Spleen (tissue), 11 donors: ENCODE measurements around the gene ZW10. TPM values are rescaled to one million over a fixed set of nuclear protein-coding genes. Genes with fewer than 3 reads are reported as not detected.

ENCODE experiments used
- DNase-seq: peaks from one replicate; pipeline ENCODE4 v3.0.0-alpha.2; 2020
- H3K27ac ChIP-seq, 8 donors: fragments of 200-600 bp; sonication (generic) in 7 of 8; 1 replicate in 4 of 8; 2 replicates in 4 of 8; pipeline versions ENCODE4 v1.5.0 to v1.8.0; 2016 to 2021; ENCODE audit warnings: inconsistent platforms in 4 of 8, mild to moderate bottlenecking in 4 of 8, moderate library complexity in 1 of 8
- H3K27me3 ChIP-seq, 7 donors: fragments of 200-600 bp; sonication (generic) in 6 of 7; replicated peaks in 1 of 7; 1 replicate in 4 of 7; 2 replicates in 3 of 7; pipeline versions ENCODE4 v1.5.0 to v1.8.0; 2016 to 2021; ENCODE audit warnings: inconsistent platforms in 3 of 7, mild to moderate bottlenecking in 1 of 7
- H3K36me3 ChIP-seq, 6 donors: fragments of 200-600 bp; sonication (generic) in 5 of 6; 1 replicate in 4 of 6; 2 replicates in 2 of 6; pipeline versions ENCODE4 v1.5.0 to v1.8.0; 2016 to 2021; ENCODE audit warnings: inconsistent platforms in 2 of 6
- H3K4me1 ChIP-seq, 6 donors: fragments of 200-600 bp; sonication (generic) in 5 of 6; 1 replicate in 3 of 6; 2 replicates in 3 of 6; pipeline versions ENCODE4 v1.5.0 to v1.8.0; 2016 to 2021; ENCODE audit warnings: inconsistent platforms in 3 of 6
- H3K4me3 ChIP-seq, 8 donors: fragments of 200-600 bp; sonication (generic) in 7 of 8; 1 replicate in 4 of 8; 2 replicates in 4 of 8; pipeline versions ENCODE4 v1.5.0 to v1.8.0; 2016 to 2021; ENCODE audit warnings: inconsistent platforms in 4 of 8, mild to moderate bottlenecking in 4 of 8, moderate library complexity in 2 of 8
- H3K9me3 ChIP-seq, 8 donors: fragments of 200-600 bp; sonication (generic) in 7 of 8; 1 replicate in 4 of 8; 2 replicates in 4 of 8; pipeline versions ENCODE4 v1.5.0 to v1.8.0; 2016 to 2021; ENCODE audit warnings: inconsistent platforms in 4 of 8
- POLR2A ChIP-seq, 3 donors: fragments of 450-650 bp; IDR thresholded peaks; one replicate each; pipeline ENCODE4 v1.5.1; 2017; ENCODE audit warnings: antibody characterized with exemption in 3 of 3, mild to moderate bottlenecking in 1 of 3
- POLR2AphosphoS5 ChIP-seq, 3 donors: sonication (generic); formaldehyde crosslinking; IDR thresholded peaks; one replicate each; pipeline ENCODE4 v1.5.1; 2017; ENCODE audit warnings: antibody characterized with exemption in 3 of 3
- WGBS, 5 donors: extraction: QIAGEN DNeasy Blood & Tissue Kit in 3 of 5; methylation state at CpG; one replicate each; pipeline versions ENCODE4 v1.1.5 to v1.1.7; 2013 to 2018; 5-methylcytosine and 5-hydroxymethylcytosine counted together
- intact Hi-C: fragments of 100-400 bp; cut with DNase I; formaldehyde crosslinking; loops from one replicate; pipeline ENCODE4 v1.15.0; 2023; ENCODE audit warnings: low total_unique reads
- polyA plus RNA-seq, 3 donors: library from polyadenylated mRNA; stranded (reverse); fragments of 200-250 nt; gene quantifications; one replicate each; pipeline ENCODE4 v1.2.1, GENCODE V29; 2013
- small RNA-seq, 4 donors: library from RNA; depleted of rRNA; stranded (forward); fragments of <200 nt; gene quantifications; one replicate each; pipeline ENCODE3, GENCODE V24; 2016
- total RNA-seq, 7 donors: library from RNA; depleted of rRNA in 3 of 7; stranded (reverse); fragments of >200 nt in 3 of 7; fragmentation: NEBNext Ultra II Directional in 4 of 7; extraction: Animal tissue kit (Norgen Biotek cat#: 25700) in 4 of 7; gene quantifications; one replicate each; pipeline versions ENCODE4 v1.1.0 to v1.2.1, GENCODE V29; 2016 to 2021
- TF ChIP-seq, protein P1 (sequence below), 11 experiments: fragments of 200-600 bp in 7 of 11; fragments of 450-650 bp in 4 of 11; sonication (generic) in 4 of 11; IDR thresholded peaks in 8 of 11; conservative IDR thresholded peaks in 3 of 11; 1 replicate in 7 of 11; 2 replicates in 4 of 11; pipeline versions ENCODE4 v1.4.0 to v1.8.0; 2016 to 2021; ENCODE audit warnings: antibody characterized with exemption in 11 of 11, inconsistent platforms in 4 of 11, mild to moderate bottlenecking in 1 of 11
- donor health status: healthy with polysubstance abuse.
- donor health status: DM: no; HTN: no; CAD: no; lungs with moderate emphysema.
- donor health status: DM: no; HTN: no; CAD: no.
- donor health status: Bipolar disorder and iron deficiency.
- donor health status: healthy.
- donor health status: DM: no; HTN: no; CAD: no.
- donor health status: DM: yes; HTN: yes; CAD: no.

Gene ZW10
- total and polyA plus RNA-seq, 10 donors, result 3.2 to 15.7 (median 10.9) TPM

DNA sequence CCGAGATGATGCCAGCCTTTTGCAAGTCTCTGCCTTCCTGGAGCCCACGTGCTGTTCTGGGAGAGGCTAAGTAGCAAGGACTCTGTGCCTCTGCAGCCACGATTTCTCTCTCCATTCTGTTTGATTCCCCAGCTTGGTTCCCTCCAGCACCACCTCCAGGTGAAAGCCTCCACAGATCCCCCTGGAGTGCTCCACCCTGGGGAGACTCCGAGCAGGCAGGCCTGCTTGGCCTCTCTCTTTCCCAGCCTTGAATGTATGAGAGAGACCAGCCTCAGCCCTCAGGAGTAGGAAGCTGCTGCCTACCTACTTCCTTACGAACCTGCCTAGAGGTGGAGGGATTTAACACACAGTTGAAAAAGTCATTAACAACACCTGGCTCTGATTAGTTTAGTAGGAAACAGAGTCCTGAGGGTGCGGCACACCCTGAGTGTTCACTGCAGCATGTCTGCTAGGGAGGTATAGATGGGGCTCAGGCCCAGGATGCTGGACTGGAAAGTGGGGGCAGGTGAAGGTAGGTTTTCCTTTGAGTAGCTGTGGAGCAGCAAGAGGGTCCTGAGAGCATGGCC lies 89.9 kb downstream of the ZW10 start:
- 77 to 84% (median 80%) methylated on average over 6 of the region's 6 CpGs for WGBS, 5 donors
- intact Hi-C loops, result no loop called here
- Histone ChIP-seq H3K4me1 (no peaks in the 10 kb centered on the region), H3K9me3 (no peaks in the 10 kb centered on the region), H3K27ac (no peak overlapping the region), H3K4me3 (no peak overlapping the region), H3K27me3 (no peaks in the 10 kb centered on the region), H3K36me3 (no peaks in the 10 kb centered on the region)
- peak; percentile 45 for DNase-seq
- TF ChIP-seq, protein P1, sequence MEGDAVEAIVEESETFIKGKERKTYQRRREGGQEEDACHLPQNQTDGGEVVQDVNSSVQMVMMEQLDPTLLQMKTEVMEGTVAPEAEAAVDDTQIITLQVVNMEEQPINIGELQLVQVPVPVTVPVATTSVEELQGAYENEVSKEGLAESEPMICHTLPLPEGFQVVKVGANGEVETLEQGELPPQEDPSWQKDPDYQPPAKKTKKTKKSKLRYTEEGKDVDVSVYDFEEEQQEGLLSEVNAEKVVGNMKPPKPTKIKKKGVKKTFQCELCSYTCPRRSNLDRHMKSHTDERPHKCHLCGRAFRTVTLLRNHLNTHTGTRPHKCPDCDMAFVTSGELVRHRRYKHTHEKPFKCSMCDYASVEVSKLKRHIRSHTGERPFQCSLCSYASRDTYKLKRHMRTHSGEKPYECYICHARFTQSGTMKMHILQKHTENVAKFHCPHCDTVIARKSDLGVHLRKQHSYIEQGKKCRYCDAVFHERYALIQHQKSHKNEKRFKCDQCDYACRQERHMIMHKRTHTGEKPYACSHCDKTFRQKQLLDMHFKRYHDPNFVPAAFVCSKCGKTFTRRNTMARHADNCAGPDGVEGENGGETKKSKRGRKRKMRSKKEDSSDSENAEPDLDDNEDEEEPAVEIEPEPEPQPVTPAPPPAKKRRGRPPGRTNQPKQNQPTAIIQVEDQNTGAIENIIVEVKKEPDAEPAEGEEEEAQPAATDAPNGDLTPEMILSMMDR (IDR thresholded peaks at IDR 0.05 in 8 of 11, conservative IDR thresholded peaks at IDR 0.05 in 3 of 11), result no peak
- no peak for TF ChIP-seq POLR2AphosphoS5 (IDR thresholded peaks at IDR 0.05)
- TF ChIP-seq POLR2A (IDR thresholded peaks at IDR 0.05), result no peak

Small RNAs within 50 kb of the gene (small RNA-seq; reads per million reads assigned to genes)
- gene LRRC37A13P, result 0 to 0.06 (median 0) reads per million in 4 donors
- gene RPS29P19, result 0 reads per million in 4 donors

Other genes starting within 250 kb of the ZW10 start
- 1 to 10 TPM in 1 of 7 donors, under 1 TPM in 6; 0.42 to 1.4 (median 0.68) TPM for gene TMPRSS5, start 67.4 kb downstream of the ZW10 start, total RNA-seq
- gene TMPRSS5, start 67.4 kb downstream of the ZW10 start, polyA plus RNA-seq, result 1 to 10 TPM in 2 of 3 donors, under 1 TPM in 1; 0.46 to 1.7 (median 1.5) TPM
- not detected for gene CLDN25, start 6.1 kb upstream of the ZW10 start, total RNA-seq
- not detected for gene CLDN25, start 6.1 kb upstream of the ZW10 start, polyA plus RNA-seq
- 10 to 100 TPM; 25.3 to 44.8 (median 32.7) TPM for gene USP28, start 101.9 kb upstream of the ZW10 start, total RNA-seq
- gene USP28, start 101.9 kb upstream of the ZW10 start, polyA plus RNA-seq, result 1 to 10 TPM; 4.2 to 6.7 (median 5.5) TPM
- not detected for gene HTR3B, start 131.1 kb upstream of the ZW10 start, total RNA-seq
- gene HTR3B, start 131.1 kb upstream of the ZW10 start, polyA plus RNA-seq, result not detected
- 1 to 10 TPM in 1 of 7 donors, under 1 TPM in 5, not detected in 1; 0.44 to 1.3 (median 0.60) TPM for gene HTR3A, start 201.4 kb upstream of the ZW10 start, total RNA-seq
- gene HTR3A, start 201.4 kb upstream of the ZW10 start, polyA plus RNA-seq, result 1 to 10 TPM in 1 of 3 donors, under 1 TPM in 2; 0.38 to 2.9 (median 0.57) TPM